GM12891 (cell line): ENCODE results near the gene SLC5A10.
A peak's percentile ranks its signal among the peaks of the same experiment; 100 is the strongest.
"Not testable (repeated sequence)": the region's sequence is repeated elsewhere in the genome, so short reads cannot be mapped to it uniquely, and the experiment has no call there.

Experiments used
- DNase-seq: peaks from one replicate; pipeline ENCODE4 v3.0.0; 2011; ENCODE audit warnings: low spot score; ENCODE audit not compliant: insufficient read length
- FAIRE-seq: peaks from 2 replicates; lab custom pipeline; 2011; peaks lifted over from hg19 to GRCh38; lab: Jason Lieb, UNC
- PAX5 ChIP-seq: IDR thresholded peaks from 2 replicates; pipeline ENCODE4 v1.6.1; 2011; ENCODE audit warnings: low read length, moderate library complexity, mild to moderate bottlenecking; ENCODE audit not compliant: insufficient read depth, severe bottlenecking
- POLR2A ChIP-seq: IDR thresholded peaks from 2 replicates; pipeline ENCODE4 v1.6.1; 2011; ENCODE audit warnings: low read depth, low read length, control low read depth
- POLR2AphosphoS5 ChIP-seq: IDR thresholded peaks from 2 replicates; pipeline ENCODE4 v1.6.1; 2011; ENCODE audit warnings: low read depth, low read length, control low read depth
- POU2F2 ChIP-seq: IDR thresholded peaks from 2 replicates; pipeline ENCODE4 v1.6.1; 2011; ENCODE audit warnings: low read depth, mild to moderate bottlenecking, control low read depth, low read length, moderate library complexity
- SPI1 ChIP-seq: IDR thresholded peaks from 2 replicates; pipeline ENCODE4 v1.6.1; 2011; ENCODE audit warnings: low read depth, low read length, control low read depth
- TAF1 ChIP-seq: IDR thresholded peaks from 2 replicates; pipeline ENCODE4 v1.6.1; 2011; ENCODE audit warnings: low read depth, low read length, control low read depth

SLC5A10 gene

DNA sequence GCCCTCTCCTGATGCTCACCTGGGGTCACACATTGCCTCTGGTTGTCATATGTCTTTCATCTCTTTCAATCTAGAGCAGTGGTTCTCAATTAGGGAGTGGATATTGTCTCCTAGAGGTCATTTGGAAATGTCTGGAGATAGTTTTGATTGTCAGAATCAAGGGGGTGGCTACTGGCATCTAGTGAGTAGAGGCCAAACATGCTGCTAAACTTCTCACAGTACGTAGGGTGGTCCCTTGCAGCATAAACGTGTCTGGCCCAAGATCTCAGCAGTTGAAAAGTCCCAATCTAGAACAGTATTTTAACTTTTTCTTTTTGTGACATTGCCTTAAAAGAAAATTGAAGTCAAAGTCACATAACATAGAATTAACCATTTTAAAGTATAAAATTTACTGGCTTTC lies 30.5 kb upstream of the SLC5A10 start:
- no peak for TF ChIP-seq TAF1
- no peak for TF ChIP-seq POU2F2
- no peak for TF ChIP-seq SPI1
- no peak for TF ChIP-seq POLR2AphosphoS5
- no peak for TF ChIP-seq POLR2A
- TF ChIP-seq PAX5, result no peak
- peak; percentile 83 for FAIRE-seq

DNA sequence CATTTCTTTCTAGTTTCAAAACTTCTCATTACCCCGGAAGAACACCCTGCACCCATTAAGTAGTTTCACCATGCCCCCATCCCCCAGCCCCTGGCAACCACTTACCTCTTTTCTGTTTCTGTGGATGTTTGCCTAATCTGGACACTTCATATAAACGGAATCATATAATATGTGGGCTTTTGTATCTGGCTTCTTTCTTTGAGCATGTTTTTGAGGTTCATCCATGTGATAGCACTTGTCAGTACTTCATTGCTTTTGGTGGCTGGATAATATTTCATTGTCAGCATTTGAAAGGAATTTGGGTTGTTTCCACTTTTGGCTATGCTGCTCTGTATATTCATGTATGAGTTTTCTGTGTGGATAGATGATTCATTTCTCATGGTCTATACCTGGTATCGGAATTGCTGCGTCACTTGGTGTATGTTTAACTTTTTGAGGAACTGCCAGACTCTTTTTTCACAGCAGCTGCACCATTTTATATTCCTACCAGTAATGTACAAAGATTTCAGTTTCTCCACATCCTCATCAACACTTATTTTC lies 30.0 kb upstream of the SLC5A10 start:
- DNase-seq, result no peak
- TF ChIP-seq PAX5 (no peak), POLR2AphosphoS5 (no peak), SPI1 (peak; percentile 95), TAF1 (no peak), POLR2A (no peak), POU2F2 (0 out of 2 replicates have a peak, but pooled peaks have one; percentile 33)
- peak; percentile 95 for FAIRE-seq

More for the DNA sequence above, 30.5 kb upstream of the SLC5A10 start:
- no peak for DNase-seq

DNA sequence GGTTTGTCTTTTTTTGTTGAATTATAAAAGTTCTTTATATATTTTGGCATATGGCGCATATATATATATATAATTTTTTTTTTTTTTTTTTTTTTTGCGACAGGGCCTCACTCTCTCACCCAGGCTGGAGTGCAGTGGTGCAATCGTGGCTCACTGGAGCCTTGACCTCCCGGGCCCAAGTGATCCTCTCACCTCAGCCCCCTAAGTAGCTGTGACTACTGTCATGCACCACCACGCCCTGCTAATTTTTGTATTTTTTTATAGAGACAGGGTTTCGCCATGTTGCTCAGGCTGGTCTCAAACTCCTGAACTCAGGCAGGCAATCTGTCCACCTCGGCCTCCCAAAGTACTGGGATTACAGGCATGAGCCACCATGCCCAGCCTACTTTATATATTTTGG lies 29.4 kb upstream of the SLC5A10 start:
- not testable (repeated sequence) for FAIRE-seq, DNase-seq

DNA sequence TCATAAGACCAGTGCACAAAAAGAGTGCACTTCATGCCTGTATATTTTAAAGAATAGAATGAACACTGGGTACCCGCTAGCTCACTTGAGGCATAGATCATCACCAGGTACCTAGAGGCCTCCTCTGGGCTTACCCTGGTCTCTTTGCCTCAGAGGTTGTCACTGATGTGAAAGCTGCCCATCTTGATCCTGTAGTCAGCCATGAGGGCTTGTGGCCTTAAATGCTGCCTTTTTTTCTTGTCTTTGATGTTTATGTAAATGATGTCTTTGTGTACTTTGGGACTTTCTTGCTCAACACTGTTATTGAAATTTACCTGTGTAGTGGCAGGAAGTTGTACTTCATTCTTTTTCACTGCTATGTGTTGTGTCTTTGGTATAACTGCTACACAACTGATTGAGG lies 26.8 kb upstream of the SLC5A10 start:
- TF ChIP-seq TAF1, result no peak
- TF ChIP-seq POU2F2, result no peak
- no peak for TF ChIP-seq PAX5
- TF ChIP-seq POLR2A, result no peak
- no peak for TF ChIP-seq POLR2AphosphoS5
- no peak for TF ChIP-seq SPI1
- DNase-seq, result no peak
- FAIRE-seq, result no peak

DNA sequence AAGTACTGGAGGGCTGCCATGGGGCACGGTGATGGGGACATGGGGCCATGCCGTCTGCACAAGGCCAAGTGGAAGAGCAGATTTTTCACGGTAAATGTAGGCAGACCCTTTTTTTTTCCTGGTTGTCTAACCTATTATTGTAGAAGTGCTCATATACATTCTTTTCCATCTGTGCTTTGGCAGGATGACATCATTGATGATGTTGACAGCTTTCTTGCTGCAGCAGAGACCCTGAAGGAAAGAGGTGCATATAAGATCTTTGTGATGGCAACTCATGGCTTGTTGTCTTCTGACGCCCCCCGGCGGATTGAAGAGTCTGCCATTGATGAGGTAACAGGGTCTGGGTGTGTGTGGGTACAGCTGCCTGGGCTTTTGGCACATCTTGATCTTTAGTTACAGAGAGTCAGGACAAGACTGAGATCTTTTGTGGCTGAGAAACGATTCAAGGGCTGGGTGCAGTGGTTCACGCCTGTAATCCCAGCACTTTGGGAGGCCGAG lies 23.3 kb upstream of the SLC5A10 start:
- no peak for DNase-seq
- no peak for FAIRE-seq
- TF ChIP-seq POLR2A (no peak), POLR2AphosphoS5 (no peak), SPI1 (no peak), TAF1 (no peak), POU2F2 (no peak)

DNA sequence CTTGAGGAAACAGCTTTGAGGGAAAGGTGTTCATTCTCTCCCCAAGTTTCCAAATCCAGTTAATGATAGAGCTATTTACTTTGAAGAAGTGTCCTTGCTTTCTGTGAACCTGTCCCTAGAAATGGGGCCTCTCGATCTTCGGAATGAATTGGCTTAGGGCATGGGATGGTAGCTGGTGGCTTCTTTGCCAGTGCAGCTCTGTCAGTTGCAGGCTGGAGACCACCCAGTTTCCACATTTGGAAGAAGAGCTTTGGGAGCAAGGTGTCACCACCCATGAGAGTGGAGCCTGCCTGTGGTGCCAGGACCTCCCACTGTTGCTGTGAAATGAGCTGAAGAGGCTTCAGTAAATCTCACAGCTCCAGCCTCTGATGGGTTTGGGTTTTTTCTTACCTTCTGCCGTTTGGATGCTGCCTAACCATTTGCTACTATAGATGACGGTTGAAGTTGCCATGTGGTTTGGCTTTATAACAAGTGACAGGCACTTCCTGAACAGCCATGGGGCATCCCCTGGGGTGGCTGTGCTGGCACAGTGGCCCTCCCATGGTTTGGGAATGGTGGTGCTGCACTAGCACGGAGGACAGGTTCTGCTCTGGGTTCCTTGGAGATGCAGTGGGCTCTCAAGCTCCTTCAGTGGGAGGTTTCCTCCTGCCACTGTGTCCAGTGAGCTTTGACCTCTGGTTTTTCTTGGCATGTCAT lies 19.5 kb upstream of the SLC5A10 start:
- no peak for DNase-seq
- TF ChIP-seq TAF1 (no peak), POLR2AphosphoS5 (peak; percentile 49), PAX5 (no peak), POLR2A (0 out of 2 replicates have a peak, but pooled peaks have one; percentile 32), POU2F2 (no peak), SPI1 (no peak)
- FAIRE-seq, result peak; percentile 9

DNA sequence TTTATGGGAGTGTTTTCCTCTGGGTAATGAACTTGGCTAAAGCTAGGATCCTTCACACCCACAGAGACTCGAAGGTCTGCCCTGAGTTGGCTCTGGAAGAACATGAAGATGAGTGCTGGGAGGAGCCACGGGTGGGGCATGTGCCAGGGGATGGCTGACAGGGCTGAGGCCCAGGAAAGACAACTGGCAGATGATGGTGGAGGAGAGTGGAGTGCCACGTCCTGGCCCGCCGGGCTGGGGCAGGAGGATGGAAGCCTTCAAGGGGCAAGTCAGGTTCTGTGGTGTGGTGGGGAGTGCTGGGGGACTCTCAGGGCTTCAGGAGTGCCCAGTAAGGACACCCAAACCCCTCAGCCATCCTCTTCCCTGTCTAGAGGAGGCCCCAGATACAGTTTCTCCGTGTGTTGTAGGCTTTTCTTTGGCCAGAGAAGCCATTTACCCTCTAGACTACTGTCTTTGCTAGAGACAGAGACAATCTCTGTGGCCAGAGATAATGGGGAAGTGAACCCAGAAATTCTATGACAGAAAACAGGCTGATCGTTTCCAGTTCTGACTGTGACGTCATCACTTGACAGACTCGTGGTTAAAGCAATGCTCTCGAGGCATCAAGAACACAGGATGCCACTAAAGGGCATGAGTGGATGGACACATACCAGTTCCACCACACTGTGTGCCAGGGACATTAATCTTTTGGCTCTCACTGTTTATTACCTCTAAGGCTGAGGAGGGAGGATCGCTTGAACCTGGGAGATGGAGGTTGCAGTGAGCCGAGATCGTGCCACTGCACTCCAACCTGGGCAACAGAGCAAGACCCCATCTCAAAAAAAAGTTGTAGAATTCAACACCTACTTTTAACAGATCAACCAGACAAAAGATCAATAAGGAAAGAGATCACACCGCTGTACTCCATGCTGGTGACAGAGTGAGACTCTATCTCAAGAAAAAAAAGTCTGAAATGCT lies 18.6 kb upstream of the SLC5A10 start:
- peak; percentile 79 for FAIRE-seq
- TF ChIP-seq SPI1 (peak; percentile 78), TAF1 (no peak)
- no peak for DNase-seq

DNA sequence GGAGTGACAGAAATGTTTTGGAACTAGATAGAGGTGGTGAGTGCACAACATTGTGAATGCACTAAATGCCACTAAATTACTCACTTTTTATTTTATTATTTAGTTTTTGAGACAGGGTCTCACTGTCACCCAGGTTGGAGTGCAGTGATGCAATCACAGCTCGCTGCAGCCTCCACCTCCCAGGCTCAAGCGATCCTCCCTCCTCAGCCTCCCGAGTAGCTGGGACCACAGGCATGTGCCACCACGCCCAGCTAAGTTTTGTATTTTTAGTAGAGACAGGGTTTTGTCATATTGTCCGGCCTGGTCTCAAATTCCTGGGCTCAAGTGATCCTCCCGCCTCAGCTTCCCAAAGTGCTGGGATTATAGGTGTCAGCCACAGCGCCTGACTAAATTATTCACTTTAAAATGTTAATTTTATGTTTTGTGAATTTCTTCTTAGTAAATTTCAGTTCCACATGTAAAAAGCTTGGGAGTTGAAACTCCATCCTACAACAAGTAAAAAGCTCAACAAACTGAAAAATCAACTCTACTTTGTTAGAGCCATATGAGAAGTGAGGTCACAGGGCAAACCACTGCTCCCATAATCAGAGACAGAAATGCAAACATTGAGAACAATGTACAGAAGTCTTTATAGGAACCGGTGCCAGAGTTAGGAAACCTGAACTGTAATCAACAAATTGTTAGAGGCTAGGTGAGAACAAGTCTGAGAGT lies 13.8 kb upstream of the SLC5A10 start:
- DNase-seq (no peak), FAIRE-seq (no peak)
- no peak for TF ChIP-seq TAF1
- TF ChIP-seq POU2F2, result no peak
- TF ChIP-seq POLR2AphosphoS5, result no peak
- TF ChIP-seq POLR2A, result no peak
- no peak for TF ChIP-seq SPI1
- no peak for TF ChIP-seq PAX5

DNA sequence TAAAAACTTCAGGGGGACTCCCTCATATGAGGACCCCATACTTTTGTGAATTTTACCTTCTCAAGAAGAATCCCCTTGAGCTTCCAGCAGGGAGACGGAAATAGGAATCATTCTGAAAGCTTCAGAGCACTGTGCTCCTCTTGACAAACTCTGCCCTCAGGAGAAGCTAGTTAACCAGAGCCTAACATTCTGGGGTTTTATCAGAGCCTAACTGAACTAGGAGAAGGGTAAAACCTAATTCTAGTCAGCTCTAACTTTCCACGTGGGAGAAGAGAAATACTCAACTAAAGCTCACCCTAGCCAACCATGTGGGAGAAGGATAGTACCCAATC lies 13.3 kb upstream of the SLC5A10 start:
- FAIRE-seq (peak; percentile 63), DNase-seq (no peak)
- TF ChIP-seq PAX5, result no peak
- TF ChIP-seq POLR2AphosphoS5, result no peak
- no peak for TF ChIP-seq TAF1
- no peak for TF ChIP-seq POLR2A
- TF ChIP-seq SPI1, result no peak
- no peak for TF ChIP-seq POU2F2
